ENCODE measurements around the gene CTNND2. TPM values are rescaled to one million over a fixed set of nuclear protein-coding genes. Genes with fewer than 3 reads are reported as not detected.

CTNND2 gene
- total and polyA plus RNA-seq, 10 of the 15 experiments (the other 5 are each of a cell fraction or from before 2014, with no cell fraction given), result 0.02 to 0.16 (median 0.04) TPM; not detected in 7

DNA sequence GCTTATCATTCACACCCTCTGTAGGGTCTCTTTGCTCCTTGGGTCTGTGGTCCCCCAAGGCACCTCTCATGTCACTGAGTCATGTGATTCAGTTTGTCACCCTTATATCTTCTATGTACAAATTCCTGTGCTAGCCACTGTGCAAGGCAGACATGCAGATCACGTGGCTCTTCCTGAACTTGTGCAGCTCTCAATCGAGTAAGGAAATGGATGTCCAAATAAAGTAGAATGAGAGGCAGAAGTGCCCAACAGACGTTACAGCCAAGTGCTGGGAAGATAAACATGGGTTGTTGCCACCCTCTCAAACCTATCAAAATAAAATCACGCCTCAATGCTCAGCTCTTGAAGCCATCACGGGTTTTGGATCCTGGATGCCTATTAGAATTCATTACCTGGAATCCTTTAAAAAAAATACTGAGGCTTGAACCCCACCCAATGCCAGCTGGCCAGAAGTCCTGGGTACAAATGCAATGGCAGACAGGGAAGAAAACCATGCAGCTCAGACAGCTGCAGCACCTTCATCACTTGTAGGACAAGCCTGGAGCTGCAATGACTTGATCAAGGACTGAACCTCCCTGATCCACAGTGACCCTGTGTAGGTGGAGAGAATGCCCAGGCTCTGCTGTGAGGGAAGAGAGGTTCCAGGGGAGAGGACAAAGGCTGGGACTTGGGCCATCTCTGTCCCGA, 914.5 kb downstream of the CTNND2 start:
- Histone ChIP-seq H3K27ac (ENCODE audit: control insufficient read depth, insufficient read depth) (no peak overlapping the region), H3K4me2 (ENCODE audit: control insufficient read depth, insufficient read depth) (no peak overlapping the region), H3K4me3 (no peak overlapping the region), H3K4me1 (ENCODE audit: control insufficient read depth, insufficient read depth, low read length) (no peaks in the 10 kb centered on the region), H4K20me1 (ENCODE audit: control insufficient read depth, insufficient read depth) (no peaks in the 10 kb centered on the region), H3K9me3 (replicated peaks; ENCODE audit: control insufficient read depth, insufficient read depth, low read length) (no peaks in the 10 kb centered on the region), H3K27me3 (replicated peaks in 1 of 2; ENCODE audit: control insufficient read depth in 2 of 2, insufficient read depth in 2 of 2, low read length in 1 of 2) (peaks cover 0 to 2% of the 10 kb centered on the region in 2 experiments; a peak in 2 of 4 replicates), H2AFZ (ENCODE audit: control insufficient read depth, low read depth, low read length) (no peak overlapping the region), H3K9ac (ENCODE audit: control insufficient read depth, insufficient read depth, low read length) (no peak overlapping the region), H3K36me3 (ENCODE audit: control insufficient read depth in 2 of 2, insufficient read depth in 2 of 2, low read length in 1 of 2) (no peaks in the 10 kb centered on the region), H3K79me2 (ENCODE audit: control insufficient read depth, insufficient read depth, low read length) (no peaks in the 10 kb centered on the region)
- WGBS (ENCODE audit: insufficient coverage, insufficient replicate concordance, low lambda C conversion rate, missing lambda C conversion rate), result 17% methylated on average over 6 of the region's 6 CpGs
- no peak for TF ChIP-seq CHD1 (IDR thresholded peaks at IDR 0.05; ENCODE audit: low read depth, low read length)
- no peak for TF ChIP-seq SPI1 (IDR thresholded peaks at IDR 0.05; ENCODE audit: borderline replicate concordance, insufficient read depth, low read depth, low read length)
- TF ChIP-seq, protein P1, sequence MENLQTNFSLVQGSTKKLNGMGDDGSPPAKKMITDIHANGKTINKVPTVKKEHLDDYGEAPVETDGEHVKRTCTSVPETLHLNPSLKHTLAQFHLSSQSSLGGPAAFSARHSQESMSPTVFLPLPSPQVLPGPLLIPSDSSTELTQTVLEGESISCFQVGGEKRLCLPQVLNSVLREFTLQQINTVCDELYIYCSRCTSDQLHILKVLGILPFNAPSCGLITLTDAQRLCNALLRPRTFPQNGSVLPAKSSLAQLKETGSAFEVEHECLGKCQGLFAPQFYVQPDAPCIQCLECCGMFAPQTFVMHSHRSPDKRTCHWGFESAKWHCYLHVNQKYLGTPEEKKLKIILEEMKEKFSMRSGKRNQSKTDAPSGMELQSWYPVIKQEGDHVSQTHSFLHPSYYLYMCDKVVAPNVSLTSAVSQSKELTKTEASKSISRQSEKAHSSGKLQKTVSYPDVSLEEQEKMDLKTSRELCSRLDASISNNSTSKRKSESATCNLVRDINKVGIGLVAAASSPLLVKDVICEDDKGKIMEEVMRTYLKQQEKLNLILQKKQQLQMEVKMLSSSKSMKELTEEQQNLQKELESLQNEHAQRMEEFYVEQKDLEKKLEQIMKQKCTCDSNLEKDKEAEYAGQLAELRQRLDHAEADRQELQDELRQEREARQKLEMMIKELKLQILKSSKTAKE (IDR thresholded peaks at IDR 0.05; ENCODE audit: low read depth, poor library complexity, severe bottlenecking), result no peak
- POLR2A ChIA-PET, result no interaction called here
- in situ Hi-C loops (cut with MboI), result no loop called here
- DNase-seq (ENCODE audit: low read depth, low spot score) (no peak), ATAC-seq (no peak), FAIRE-seq (no peak)
- no TSS peak for BruUV-seq (replicated peaks)
- RAD21 ChIA-PET (ENCODE audit: unreplicated experiment), result interaction anchor here (1.4 to 2.5 kb wide), 3 partner anchors 12 to 54 kb away, joined by 3 to 11 read pairs (median 6); no protein-coding TSS in a partner anchor
- CTCF ChIA-PET, result interaction anchor here (1.2 to 7.4 kb wide), 6 partner anchors 10 to 1034 kb away, joined by 3 to 98 read pairs (median 8); no protein-coding TSS in a partner anchor
- intact Hi-C loops (cut with micrococcal nuclease; ENCODE audit: unreplicated experiment), result loop anchor here (5.0 to 10.0 kb wide), 3 partner anchors 48 to 725 kb away; no protein-coding TSS in a partner anchor
- SMC1A ChIA-PET (ENCODE audit: uncharacterized antibody, unreplicated experiment), result interaction anchor here (0.9 to 3.5 kb wide), 7 partner anchors 10 to 70 kb away, joined by 3 to 22 read pairs (median 3); no protein-coding TSS in a partner anchor

Data from GM12878 (cell line).